Occipital lobe (tissue), 2 donors: ENCODE data around the gene TFE3. TPM values are rescaled to one million over a fixed set of nuclear protein-coding genes. Genes with fewer than 3 reads are reported as not detected.

Source experiments
- DNase-seq: peaks from one replicate; lab custom pipeline; 2025; lab: John Stamatoyannopoulos, UW
- total RNA-seq: library from RNA; depleted of rRNA; stranded (reverse); fragments of >200 nt; gene quantifications from one replicate; pipeline ENCODE4 v1.2.3, GENCODE V29; 2014

The TFE3 gene
- total RNA-seq, 1 donor from 2014 or later, result 8.1 TPM

DNA sequence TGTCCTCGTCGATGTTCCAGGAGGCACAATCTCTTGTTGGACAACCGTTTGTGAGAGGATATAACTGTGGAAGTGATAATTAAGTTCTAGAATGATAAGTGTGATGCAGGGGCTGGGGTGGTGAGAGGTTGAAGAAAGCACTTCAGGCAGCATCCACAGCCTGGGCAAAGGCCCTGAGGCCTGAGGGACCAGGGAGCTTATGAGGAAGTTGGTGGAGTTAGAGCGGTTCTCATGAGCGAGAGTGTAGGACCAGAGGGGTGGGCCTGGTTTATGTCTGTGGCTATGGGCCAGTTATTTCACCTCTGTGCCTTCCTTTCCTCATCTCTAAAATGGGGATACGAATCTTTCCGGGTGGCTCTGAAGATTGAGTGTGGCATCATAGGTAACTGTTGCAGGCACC lies 18.3 kb upstream of the TFE3 start:
- DNase-seq, result no peak

DNA sequence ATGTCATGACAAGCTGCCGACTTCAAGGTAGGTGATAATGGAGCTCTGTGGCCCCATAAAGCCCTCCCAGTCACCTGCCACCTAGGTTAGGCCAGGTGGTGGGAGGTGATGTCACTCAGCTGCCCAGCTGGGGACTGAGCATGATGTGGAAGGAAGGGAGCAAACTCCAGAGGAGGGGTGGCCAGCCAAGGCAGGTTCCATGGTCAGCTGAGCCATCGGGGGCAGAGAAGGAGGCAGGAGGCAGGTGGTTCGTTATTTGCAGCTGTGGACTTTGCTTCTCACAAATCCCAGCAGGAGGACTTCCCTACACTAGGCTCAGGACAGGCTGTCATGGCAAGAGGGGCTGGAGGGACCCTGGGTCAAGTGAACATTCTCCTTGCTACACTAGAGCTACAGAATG lies 17.8 kb upstream of the TFE3 start:
- no peak for DNase-seq

DNA sequence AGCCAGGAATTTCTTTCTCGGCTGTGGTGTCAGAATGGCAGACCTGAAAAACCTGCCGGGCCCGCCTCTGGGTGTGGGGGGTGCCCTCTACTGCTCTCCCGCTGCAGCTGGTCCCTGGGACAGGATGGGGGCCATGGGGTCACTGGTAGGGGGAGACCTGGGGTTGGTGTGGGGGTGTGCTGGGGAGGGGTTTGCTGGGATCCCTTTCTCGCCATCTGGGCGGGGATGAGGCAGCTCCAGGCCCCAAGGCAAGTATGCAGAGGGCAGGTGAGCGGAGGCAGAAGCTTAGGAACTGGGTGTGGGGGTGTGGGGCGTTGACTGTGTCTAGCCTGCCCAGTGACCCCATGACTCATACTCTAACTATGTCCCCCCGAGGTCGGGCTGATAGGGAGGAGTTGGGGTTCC lies 16.5 kb upstream of the TFE3 start:
- no peak for DNase-seq

DNA sequence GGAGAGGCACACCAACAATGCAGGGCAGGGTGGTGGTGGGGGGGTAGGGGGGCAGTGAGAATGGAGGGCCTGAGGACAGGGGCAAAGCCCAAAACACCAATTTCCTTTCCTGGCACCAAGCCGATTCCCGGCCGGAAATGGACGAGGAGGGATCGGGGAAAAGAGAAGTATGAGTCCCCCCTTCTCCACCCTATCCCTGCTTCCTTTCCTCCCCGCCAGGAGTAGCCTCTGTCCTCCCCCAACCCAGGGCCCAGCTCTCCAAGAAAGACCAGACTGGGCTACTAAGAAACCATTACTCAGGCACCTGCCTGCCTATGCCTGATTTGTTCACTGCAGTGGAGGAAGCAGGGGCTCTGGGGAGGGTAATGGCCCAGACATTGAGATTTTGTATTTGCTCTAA lies 16.0 kb upstream of the TFE3 start:
- DNase-seq, result no peak

DNA sequence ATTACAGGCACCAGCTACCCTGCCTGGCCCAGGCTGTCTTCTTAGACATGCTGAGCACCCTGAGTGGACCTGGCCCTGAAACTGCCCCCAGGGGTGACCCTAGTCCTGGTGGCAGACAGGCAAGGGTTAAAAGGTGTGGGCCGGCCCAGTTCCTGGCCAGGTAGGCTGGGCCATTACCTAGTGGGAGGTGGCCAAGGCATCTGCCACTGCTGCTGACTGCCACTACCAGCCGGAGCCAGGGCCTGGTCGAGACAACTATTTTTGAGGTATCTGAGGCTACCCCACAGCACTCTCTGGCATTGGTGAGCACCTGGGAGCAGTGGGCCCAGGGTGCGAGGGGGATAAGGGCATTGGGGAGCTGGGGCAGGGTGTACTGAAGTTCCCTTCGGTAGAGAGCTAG lies 15.6 kb upstream of the TFE3 start, which contains the start of gene CCDC120:
Gene CCDC120, plus strand, starts transcription at position 206 of the 400 bp plus-strand sequence. CDS start 3,043 bp downstream, outside the sequence.
- DNase-seq, result no peak

DNA sequence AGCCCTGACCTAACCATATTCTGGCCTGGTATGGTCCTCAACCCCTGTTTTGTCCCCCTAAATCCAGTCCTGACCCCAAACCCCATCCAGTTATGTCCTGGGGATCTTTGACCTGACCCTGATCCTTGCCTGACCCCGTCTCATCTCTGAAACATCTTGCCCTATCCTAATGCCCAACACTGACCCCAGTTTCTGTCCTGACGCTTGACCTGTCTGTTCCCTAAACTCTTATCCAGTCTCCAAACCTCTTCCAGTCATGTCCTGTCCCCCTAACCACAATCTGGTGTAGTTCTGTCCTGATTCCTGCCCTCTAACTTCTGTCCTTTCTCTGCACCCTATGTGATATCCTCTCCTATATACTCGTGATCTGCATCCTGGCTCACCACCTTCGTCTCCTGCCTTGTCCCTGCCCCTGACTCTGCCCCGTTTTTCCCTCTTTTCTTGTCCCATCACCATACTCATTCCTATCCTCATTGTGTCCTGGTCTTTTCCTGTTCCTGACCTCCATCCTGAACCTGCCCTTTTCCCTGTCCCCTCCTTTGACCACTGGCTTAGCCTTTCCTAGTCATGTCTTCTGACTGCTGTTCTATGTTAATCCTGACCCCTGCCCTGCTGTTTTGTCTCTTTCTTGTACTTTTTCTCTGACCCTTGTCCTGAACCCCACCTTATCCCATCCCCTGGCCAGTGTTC lies 11.1 kb upstream of the TFE3 start:
- no peak for DNase-seq

DNA sequence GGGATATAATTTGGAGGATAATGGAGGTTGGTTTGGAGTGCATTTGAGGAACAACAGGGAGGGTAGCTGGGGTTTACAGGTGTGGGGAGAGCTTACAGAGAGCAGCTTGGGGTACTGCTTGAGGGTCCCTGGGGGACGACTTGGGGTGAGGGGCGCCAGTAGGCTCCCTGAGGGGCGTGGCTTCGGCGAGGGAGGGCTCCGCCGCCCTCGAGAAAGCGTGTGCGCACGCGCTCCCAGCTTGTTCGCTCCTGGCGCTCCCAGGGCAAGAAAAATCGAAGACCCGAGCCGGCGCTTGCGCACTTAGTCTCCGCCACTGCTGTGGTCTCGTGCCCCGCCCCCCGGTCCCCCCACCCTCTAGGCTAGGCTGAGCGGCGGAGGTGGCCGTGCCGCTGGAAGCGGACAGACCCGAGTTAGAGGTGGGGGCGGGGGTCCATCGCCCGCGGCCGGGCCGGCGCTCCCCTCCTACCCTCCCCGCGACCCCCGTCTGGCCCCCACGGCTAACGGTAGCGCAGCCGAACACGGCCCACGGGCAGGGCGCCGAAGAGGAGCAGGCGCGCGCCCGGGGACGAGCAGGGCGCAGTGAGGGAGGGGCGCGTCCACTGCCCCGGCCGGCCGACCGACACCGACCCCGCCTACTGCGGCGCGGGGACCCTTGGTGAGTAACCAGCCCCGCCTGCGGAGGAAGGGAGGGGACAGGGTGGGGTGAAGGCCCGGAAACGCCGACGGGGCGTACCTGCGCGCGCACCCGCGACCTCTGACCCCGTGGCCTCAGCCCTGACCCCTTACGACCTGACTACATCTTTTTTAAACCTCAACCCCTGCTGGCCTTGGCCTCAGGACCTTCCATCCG lies 10.3 kb upstream of the TFE3 start:
- no peak for DNase-seq

DNA sequence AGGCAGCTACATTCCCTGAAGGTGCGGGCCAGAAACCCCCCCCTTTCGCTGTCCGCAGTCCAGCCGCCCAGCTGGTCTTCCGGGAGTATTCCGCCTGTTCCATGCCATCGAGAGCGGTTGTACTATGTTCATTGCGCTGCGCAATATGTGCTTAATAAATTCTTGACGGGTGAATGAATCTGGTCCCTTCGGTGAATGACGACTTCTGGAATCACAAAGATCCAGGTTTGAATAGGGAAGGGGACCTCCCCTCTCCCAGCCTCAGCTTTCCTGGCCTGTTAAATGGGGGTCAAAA lies 777 bp upstream of the TFE3 start:
- DNase-seq, result no peak

DNA sequence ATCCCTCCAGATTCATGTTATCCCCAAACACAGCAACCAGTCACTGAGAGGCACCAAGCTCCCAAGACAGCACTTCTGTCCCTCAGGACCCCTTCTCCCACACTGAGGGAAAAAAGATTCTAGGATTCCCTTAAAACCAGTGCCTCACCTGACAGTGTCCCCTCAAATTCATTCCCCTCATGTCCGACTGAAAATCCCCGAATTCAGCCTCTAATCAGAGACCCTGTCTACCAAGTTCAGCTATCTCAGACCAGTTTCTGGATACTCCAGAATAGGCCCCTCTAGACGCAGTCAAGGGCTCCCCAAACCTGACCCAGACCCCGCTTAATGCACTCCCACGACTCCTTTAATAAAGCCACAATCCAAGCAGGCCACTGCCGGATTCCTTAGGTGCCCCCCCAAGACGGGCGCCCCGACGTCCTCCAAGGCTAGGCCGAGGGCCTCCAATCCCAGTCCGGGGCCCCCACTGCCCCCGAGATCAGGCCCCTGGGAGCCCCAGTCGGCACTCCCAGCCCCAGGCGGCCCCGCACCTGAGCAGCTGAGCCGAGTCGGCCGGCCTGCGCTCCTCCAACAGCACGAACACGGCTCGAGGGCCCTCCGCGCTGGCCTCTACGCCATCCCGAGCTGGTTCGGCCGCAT lies 457 bp downstream of the TFE3 start:
- DNase-seq, result peak; percentile 27

DNA sequence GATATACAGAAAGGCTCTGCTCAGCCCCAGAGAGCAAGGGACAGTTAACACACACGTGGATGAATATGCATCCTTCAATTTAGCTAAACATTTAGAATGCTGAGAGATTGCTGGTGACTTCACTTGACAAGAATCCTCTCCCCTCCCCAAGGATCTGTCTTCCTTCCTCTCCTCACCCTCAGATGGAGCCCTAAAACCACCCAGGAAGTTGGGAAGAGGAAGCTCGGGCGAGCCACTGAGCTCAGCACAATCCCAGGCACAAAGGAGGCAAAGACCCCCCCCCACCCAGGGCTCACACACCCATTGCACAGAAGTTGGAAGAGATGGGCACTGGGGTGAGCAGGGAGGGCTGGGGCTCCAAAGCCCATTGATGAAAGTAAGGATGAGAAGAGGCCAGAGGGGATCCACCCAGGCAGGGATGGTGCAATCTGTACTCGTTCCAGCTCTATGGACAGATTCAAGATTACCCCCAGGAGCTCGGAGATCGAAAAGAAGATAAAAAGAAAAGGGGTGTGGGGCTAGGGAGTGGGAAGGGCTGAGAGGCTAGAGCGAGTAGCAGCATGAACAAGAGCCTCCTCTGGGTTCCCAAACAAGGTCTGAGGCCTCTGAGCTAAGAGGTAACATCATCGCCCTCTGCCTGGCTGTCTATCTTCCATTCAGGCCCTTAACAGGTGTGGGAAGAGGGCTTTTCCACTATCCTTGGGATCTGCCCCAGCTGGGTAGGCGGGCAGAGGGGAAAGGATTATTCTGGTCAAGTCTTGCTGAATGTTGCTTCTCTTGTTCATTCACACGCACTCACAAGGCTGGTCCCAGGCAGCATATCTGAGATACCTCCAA lies 1.2 kb downstream of the TFE3 start:
- no peak for DNase-seq

DNA sequence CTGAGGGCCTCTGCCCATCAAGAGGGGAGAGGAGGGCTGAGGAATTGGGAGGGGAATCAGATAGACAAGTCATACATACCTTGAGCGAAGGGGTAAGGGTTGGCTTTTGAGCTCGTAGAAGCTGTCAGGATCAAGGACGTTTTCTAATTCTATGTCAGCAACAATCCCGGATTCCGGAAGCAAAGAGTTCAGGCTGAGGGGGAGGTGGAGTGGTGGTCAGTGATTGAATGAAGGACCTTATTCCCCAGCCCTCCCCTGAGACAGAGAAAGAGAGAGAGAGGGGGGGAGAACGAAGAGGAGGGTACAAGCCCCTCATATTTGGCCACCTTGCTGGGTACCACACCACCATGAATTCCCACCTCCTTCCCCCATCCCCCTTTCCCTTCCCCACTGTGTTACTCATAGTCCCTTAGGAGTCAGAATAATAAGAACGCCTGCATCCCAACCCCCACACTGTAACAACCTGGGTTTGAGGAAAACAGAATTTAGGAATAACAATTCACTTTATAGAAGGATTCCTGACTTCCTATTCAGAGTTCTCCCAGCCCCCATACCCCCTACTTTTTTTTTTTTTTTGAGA lies 2.7 kb downstream of the TFE3 start:
- no peak for DNase-seq

DNA sequence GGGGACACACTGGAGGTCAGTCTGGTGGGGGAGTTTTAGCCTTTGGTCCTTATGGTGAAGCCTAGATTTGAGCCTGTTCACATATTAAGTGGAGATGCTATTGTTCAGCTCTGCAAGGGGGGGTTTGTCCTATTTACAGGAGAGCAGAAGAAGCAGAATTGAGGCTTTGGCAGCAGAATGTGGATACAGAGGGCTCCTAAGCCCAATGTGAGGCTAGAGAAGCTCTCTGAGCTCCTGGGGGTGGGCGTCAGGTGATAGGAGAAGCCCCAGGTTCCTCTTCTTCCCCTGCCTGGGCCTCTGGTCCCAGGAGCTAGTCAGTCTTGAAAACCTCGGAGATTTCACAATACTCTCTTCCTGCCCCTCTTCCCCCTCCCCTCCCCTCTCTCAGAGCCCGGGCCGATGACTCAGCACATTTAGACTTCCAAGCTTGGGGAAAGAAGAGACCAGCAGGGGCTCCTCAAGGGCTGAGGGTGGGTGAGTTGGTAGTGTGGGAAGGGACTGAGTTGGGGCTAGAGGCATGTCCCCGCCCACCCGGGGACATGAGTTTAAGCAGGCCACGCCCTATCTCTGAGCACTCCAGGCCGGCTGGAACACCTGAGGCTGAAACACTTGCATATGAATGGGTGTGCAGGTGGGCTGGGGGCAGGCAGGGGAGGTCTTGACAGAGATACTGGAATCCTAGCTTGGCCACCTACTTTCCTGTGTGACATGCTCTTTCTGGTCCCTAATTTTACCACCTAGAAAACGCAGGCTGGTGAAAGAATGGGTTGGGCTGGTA lies 3.4 kb downstream of the TFE3 start:
- DNase-seq, result peak; percentile 25

DNA sequence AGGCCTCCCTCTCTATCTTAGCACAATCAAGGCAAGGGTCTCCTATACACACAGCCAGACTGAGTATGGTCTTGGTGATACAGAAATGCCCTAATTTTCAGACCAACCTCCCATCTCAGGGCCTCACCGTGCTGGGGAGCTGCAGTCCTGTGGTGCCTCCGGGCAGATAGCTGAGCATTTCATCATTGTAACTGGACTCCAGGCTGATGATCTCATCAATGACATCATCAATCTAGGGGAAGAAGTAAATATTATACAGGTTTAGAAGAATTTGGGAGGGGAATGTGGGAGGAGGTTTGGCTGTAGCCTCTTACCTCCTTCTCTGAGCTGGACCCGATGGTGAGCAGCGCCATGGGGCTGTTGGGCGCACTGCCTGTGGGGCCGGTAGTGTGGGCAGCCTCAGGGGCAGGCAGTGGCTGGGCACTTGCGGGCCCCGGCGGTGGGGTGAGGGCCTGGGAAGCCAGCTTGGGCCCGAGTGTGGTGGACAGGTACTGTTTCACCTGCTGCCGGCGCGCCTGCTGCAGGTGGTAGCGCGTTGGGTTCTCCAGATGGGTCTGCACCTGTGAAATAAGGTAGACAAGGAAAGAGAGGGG lies 5.2 kb downstream of the TFE3 start:
- DNase-seq, result no peak

DNA sequence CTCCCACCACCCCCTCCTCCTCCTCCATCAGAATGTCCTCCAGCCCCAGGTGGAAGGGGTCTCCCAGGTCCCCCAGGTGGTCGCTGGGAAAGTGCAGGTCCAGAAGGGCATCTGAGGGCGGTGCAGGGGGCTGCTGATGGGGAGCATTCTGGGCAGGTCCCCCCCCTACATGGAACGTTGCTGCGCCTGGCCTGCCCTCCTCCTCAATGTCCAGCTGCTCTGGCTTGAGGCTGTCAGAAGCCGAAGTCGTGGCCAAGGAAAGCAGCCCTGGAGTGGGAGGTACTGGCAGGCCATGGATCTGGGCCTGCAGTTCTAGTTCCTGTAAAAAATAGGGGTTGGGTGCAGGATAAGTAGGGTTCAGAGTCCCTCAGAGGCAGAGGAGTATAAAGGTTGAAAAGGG lies 12.9 kb downstream of the TFE3 start:
- DNase-seq, result no peak

DNA sequence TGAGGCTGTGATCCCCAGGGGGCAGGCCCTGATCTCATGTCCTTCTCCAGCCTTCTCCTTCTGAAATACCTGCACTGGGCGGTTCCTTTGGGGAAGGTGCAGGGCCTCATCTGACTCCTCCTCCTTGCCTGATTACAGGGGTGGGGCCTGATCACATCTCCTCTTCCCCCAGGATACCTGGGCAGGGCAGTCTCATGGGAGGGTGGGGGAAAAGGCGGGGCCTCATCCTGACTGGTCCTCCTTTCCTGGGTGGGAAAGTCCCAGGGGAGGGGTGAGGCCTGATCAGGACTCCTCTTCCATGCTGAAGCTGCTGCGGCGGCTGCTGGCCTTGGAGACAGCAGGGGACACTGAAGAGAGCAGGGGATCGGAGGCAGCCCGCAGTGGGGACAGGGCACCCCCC lies 13.3 kb downstream of the TFE3 start:
- DNase-seq, result no peak

DNA sequence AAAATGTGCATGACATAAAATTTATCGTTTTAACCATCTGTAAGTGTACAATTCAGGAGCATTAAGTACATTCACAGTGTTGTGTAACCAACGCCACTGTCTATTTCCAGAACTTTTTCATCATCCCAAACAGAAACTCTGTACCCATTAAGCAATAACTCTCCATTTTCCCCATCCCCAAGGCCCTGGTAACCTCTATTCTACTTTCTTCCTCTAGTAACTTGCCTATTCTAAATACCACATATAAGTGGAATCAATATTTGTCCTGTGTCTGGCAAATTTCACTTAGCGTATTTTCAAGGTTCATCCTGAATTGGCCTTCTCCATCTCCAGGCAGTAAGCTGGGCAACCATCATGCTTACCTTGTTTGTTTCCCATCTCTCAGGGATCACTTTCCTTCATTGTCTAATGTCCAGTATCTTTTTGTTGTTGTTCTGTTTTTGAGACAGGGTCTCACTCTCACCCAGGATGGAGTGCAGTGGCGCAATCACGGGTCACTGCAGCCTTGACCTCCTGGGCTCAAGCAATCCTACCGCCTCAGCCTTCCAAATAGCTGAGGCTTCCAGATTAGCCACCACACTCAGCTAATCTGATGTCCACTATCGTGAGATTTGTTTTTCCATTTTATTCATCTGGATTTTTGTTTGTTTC lies 23.4 kb downstream of the TFE3 start:
- DNase-seq, result no peak

DNA sequence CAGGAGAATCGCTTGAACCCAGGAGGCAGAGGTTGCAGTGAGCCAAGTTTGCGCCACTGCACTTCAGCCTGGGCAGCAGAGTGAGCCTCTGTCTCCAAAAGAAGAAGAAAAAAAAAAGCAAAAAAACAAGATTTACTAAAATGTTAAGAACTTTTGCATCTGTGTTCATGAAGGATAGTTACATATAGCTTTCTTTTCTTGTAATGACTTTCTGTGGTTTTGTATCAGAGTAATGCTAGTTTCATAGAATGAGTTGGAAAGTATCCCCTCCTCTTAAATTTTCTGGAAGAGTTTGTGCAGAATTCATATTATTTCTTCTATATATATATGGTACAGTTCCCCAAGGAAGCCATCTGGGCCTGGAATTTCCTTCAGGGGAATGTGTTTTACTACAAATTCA lies 24.1 kb downstream of the TFE3 start:
- no peak for DNase-seq

DNA sequence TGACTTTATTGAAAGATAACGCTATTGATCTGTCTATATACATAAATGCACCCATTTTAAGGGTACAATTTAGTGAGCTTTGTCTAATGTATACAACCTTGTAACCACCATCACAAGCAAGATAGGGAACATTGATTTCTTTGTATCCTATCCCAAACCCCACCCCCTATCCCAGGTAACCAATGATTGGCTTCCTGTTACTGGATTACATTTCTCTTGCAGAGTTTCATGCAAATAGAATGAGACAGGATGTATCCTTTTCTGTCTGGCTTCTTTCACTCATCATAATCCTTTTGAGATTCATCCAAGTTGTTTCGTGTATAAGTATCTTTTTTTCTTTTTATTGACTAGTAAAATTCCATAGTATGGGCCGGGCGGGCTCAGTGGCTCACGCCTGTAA lies 39.5 kb downstream of the TFE3 start:
- DNase-seq, result no peak

DNA sequence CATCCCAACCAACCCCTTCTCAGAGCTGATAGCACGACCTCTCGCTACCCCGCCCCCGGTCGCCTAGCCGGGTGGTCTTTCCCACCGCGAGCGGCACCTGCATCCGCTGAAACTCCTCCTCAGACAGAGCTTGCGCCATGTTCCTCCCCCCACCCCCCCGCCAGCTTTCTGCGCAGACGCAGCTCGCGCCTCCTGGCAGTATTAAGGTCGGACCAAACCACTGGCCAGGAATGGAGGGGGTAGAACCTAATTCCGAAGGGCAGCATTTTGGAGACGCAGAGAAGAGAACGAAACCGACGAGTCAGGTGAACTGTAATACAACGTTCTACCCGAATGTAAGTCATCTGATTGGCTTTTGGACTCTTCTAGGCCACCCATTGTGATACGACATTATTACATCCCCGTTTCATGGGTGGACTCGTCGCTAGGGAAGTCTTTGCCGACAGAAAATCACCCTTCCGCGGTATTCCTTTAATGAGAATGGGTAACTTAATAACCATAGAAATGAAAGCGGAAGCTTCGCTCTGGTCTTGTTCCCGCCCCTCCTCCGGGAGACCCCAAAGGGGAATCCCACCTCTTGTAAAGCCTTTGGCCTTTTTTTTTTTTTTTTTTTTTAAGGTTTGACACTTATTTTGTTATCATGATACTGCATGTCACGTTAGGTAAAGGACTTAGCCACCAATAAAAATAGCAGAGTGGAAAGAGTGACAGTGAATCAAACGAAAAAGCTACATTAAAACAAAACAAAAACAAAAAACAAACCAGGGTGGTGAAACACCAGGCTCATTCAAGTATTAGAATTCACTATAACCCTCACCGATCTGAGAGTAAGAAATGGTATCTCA lies 40.8 kb downstream of the TFE3 start, which contains the start of gene GRIPAP1:
Gene GRIPAP1, minus strand, starts transcription at position 174 of the 845 bp plus-strand sequence. Its CDS starts 35 bp downstream, at position 139.
- peak; percentile 74 for DNase-seq
